Ovary (tissue), 3 donors: ENCODE results near the gene COX7B2.

ENCODE experiments used
- POLR2A ChIP-seq: fragments of 450-650 bp; IDR thresholded peaks from one replicate; pipeline ENCODE4 v1.6.1; 2017; ENCODE audit warnings: antibody characterized with exemption, mild to moderate bottlenecking, moderate library complexity
- TF ChIP-seq, protein P1 (sequence below), 3 donors: fragments of 450-650 bp in 2 of 3; fragments of 200-600 bp in 1 of 3; IDR thresholded peaks; one replicate each; pipeline versions ENCODE4 v1.5.1 to v1.8.0; 2016 to 2022; ENCODE audit warnings: antibody characterized with exemption in 3 of 3, mild to moderate bottlenecking in 1 of 3
- donor health status: DM: no; HTN: no; CAD: no.

- no peak for TF ChIP-seq POLR2A
- TF ChIP-seq, protein P1, sequence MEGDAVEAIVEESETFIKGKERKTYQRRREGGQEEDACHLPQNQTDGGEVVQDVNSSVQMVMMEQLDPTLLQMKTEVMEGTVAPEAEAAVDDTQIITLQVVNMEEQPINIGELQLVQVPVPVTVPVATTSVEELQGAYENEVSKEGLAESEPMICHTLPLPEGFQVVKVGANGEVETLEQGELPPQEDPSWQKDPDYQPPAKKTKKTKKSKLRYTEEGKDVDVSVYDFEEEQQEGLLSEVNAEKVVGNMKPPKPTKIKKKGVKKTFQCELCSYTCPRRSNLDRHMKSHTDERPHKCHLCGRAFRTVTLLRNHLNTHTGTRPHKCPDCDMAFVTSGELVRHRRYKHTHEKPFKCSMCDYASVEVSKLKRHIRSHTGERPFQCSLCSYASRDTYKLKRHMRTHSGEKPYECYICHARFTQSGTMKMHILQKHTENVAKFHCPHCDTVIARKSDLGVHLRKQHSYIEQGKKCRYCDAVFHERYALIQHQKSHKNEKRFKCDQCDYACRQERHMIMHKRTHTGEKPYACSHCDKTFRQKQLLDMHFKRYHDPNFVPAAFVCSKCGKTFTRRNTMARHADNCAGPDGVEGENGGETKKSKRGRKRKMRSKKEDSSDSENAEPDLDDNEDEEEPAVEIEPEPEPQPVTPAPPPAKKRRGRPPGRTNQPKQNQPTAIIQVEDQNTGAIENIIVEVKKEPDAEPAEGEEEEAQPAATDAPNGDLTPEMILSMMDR (IDR thresholded peaks at IDR 0.05), result no peak
Observed at GRCh38 chr4:46804781-46805413, 104.1 kb downstream of the COX7B2 start.
